Measurements from ENCODE around the gene SRPK2. TPM values are rescaled to one million over a fixed set of nuclear protein-coding genes. Genes with fewer than 3 reads are reported as not detected.

Gene SRPK2
- total and polyA plus RNA-seq, 12 donors = 10.5 to 40.4 (median 35.1) TPM

DNA sequence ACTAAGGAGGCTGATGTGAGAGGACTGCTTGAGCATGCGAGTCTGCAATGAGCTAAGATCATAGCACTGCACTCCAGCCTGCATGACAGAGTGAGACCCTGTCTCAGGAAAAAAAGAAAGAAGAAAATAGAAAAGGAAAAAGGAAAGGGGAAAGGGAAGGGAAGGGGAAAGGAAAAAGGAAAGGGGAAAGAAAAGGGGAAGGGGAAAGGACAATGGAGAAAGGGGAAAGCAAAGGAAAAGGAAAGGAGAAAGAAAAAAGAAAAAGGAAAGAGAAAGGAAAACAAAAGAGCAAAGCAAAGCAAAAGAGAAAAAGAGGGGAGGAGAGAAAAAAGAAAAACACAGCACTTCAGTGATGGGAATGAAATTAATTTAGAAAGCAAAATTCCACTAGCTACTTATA is 179.3 kb downstream of the SRPK2 start:
- WGBS, 2 donors = 93 to 98% methylated on average over 1 of the region's 1 CpG
- H3K4me3 ChIP-seq = no peak overlapping the region
- intact Hi-C loops (cut with DNase I) = no loop called here

DNA sequence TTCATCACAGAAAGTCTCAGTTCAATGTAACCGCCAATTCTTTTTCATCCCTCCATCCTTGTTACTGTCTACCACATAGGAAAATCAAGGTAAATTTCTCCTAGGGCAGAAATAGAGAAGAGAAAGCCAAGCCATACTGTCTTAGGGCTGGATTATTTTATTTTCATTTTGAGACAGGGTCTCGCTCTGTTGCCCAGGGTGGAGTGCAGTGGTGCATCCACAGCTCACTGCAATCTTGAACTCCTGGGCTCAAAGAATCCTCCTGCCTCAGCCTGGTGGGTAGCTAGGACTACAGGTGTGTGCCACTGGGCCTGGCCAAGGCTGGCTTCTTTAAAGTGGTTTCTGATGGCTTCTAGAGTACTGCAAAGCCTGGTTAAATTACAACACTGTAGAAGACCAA is 181.7 kb downstream of the SRPK2 start:
- ATAC-seq (no peak), DNase-seq (no peak)
- WGBS, 2 donors = 98 to 99% methylated on average over 2 of the region's 2 CpGs
- Histone ChIP-seq H3K36me3 (peaks cover 0 to 14% (median 0%) of the 10 kb centered on the region in 9 donors), H3K27ac (no peak overlapping the region), H3K9me3 (no peaks in the 10 kb centered on the region), H3K27me3 (no peaks in the 10 kb centered on the region), H3K4me1 (peaks cover 8 to 38% (median 23%) of the 10 kb centered on the region in 9 donors), H3K4me3 (no peak overlapping the region)
- TF ChIP-seq, protein P1, sequence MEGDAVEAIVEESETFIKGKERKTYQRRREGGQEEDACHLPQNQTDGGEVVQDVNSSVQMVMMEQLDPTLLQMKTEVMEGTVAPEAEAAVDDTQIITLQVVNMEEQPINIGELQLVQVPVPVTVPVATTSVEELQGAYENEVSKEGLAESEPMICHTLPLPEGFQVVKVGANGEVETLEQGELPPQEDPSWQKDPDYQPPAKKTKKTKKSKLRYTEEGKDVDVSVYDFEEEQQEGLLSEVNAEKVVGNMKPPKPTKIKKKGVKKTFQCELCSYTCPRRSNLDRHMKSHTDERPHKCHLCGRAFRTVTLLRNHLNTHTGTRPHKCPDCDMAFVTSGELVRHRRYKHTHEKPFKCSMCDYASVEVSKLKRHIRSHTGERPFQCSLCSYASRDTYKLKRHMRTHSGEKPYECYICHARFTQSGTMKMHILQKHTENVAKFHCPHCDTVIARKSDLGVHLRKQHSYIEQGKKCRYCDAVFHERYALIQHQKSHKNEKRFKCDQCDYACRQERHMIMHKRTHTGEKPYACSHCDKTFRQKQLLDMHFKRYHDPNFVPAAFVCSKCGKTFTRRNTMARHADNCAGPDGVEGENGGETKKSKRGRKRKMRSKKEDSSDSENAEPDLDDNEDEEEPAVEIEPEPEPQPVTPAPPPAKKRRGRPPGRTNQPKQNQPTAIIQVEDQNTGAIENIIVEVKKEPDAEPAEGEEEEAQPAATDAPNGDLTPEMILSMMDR (IDR thresholded peaks at IDR 0.05) = no peak
- intact Hi-C loops (cut with DNase I) = no loop called here

More for the DNA sequence above, 179.3 kb downstream of the SRPK2 start:
- TF ChIP-seq, protein P1 (IDR thresholded peaks at IDR 0.05) = no peak
- no peak for DNase-seq
- Histone ChIP-seq H3K27ac (peak overlapping the region in 1 of 10 donors; percentile 55), H3K36me3 (no peaks in the 10 kb centered on the region), H3K27me3 (no peaks in the 10 kb centered on the region), H3K9me3 (peaks cover 0 to under 1% (median 0%) of the 10 kb centered on the region in 11 donors), H3K4me1 (peaks cover 5 to 51% (median 15%) of the 10 kb centered on the region in 9 donors)
- ATAC-seq = no peak

DNA sequence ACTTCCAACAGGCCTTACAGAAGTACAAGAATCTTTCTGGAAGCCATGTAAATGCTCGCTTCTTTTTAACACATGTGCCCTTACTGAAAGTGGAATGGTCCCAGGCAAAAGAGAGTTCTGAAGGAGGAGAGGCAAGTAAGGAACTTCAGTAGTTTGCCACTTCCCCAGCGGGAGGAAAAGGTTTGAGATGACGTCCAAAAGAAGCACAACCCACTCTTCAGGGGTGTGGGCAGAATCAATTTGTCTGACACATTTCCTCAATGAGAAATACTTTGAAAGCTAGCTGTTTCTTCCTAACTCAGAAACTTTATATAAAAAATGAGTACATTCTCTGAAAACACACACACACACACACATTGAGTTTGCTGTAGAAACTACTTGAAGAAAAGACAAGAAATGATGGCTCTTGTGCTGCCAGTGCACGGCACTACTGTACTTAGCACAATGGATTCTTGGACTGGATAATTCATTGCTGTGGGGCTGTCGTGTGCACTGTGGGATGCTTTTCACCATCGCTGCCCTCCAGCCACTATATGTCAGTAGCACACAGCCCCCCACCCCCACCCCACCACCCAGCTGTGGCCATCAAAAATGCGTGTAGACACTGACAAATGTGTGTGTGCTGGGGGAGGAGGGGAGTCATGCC is 183.0 kb downstream of the SRPK2 start:
- Histone ChIP-seq H3K9me3 (no peaks in the 10 kb centered on the region), H3K4me1 (peaks cover 4 to 32% (median 17%) of the 10 kb centered on the region in 9 donors), H3K4me3 (no peak overlapping the region), H3K27ac (no peak overlapping the region), H3K36me3 (peaks cover 0 to 20% (median 0%) of the 10 kb centered on the region in 9 donors), H3K27me3 (no peaks in the 10 kb centered on the region)
- ATAC-seq (no peak), DNase-seq (no peak)
- intact Hi-C loops (cut with DNase I) = no loop called here
- 85 to 89% methylated on average over 7 of the region's 7 CpGs for WGBS, 2 donors
- TF ChIP-seq, protein P1 (IDR thresholded peaks at IDR 0.05) = no peak

DNA sequence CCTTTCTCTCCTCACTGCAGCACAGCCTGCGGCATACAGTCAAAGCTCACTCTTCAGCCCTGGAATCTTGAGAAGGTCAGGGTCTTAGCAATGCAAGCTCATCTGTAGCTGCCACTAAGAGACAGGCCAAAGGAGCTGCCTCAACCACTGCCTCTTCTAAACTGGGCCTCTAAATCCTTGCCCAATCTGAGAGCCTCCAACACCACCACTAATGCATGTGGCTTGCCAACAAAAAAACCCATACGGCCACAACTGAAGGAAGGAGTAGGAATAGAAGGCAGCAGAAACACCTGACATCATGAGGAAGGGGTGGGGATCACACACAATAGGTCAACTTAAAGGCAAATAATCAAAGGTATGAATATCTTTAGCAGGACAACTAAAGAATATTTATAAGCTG is 183.8 kb downstream of the SRPK2 start:
- H3K36me3 ChIP-seq = peaks cover 0 to 22% (median 0%) of the 10 kb centered on the region in 9 donors
- DNase-seq (no peak), ATAC-seq (no peak)
- H3K4me3 ChIP-seq = no peak overlapping the region
- no peak overlapping the region for H3K27ac ChIP-seq
- TF ChIP-seq, protein P1 (IDR thresholded peaks at IDR 0.05) = no peak
- no peaks in the 10 kb centered on the region for H3K27me3 ChIP-seq
- H3K9me3 ChIP-seq = no peaks in the 10 kb centered on the region
- intact Hi-C loops (cut with DNase I) = loop anchor here in 1 of 10 donors (5.0 kb wide), 1 partner anchor 32 kb away; no protein-coding TSS in a partner anchor
- H3K4me1 ChIP-seq = peaks cover 0 to 24% (median 9%) of the 10 kb centered on the region in 9 donors
- WGBS, 2 donors = 94 to 95% methylated on average over 2 of the region's 2 CpGs

All from heart right ventricle (tissue), 16 donors.